HG03280 (cell line): ENCODE results near the gene BTD.

ENCODE experiments used
- ATAC-seq: cut with Tn5 transposase; IDR thresholded peaks from one replicate; pipeline ENCODE4 v1.9.1; 2021; ENCODE audit warnings: mild to moderate bottlenecking, moderate library complexity; ENCODE audit not compliant: unreplicated experiment

Gene BTD

GRCh38 chr3:15660055-15660935 lies 58.8 kb downstream of the BTD start:
- no peak for ATAC-seq

GRCh38 chr3:15664144-15664543 lies 62.6 kb downstream of the BTD start:
- ATAC-seq, result no peak

GRCh38 chr3:15665510-15666150 lies 64.1 kb downstream of the BTD start:
- ATAC-seq, result no peak

- ATAC-seq, result no peak
Observed at GRCh38 chr3:15666277-15666676, 64.7 kb downstream of the BTD start.

- ATAC-seq, result no peak
Observed at GRCh38 chr3:15667484-15667883, 65.9 kb downstream of the BTD start.

- no peak for ATAC-seq
Observed at GRCh38 chr3:15673536-15673935, 72.0 kb downstream of the BTD start.

GRCh38 chr3:15676259-15676658 lies 74.7 kb downstream of the BTD start:
- ATAC-seq, result no peak

- no peak for ATAC-seq
Observed at GRCh38 chr3:15679306-15679705, 77.8 kb downstream of the BTD start.

- ATAC-seq, result no peak
Observed at GRCh38 chr3:15681668-15682067, 80.1 kb downstream of the BTD start.

- no peak for ATAC-seq
Observed at GRCh38 chr3:15682561-15683185, 81.1 kb downstream of the BTD start.

- no peak for ATAC-seq
Observed at GRCh38 chr3:15683253-15683652, 81.7 kb downstream of the BTD start.

GRCh38 chr3:15685927-15686326 lies 84.4 kb downstream of the BTD start:
- ATAC-seq, result no peak

- ATAC-seq, result no peak
Observed at GRCh38 chr3:15690230-15690629, 88.7 kb downstream of the BTD start.

- no peak for ATAC-seq
Observed at GRCh38 chr3:15690748-15691147, 89.2 kb downstream of the BTD start.

GRCh38 chr3:15693355-15693754 lies 91.8 kb downstream of the BTD start:
- no peak for ATAC-seq

GRCh38 chr3:15694628-15695027 lies 93.1 kb downstream of the BTD start:
- ATAC-seq, result no peak
